AG04450 (cell line): Measurements from ENCODE around the gene GSG1L. TPM values are rescaled to one million over a fixed set of nuclear protein-coding genes. Genes with fewer than 3 reads are reported as not detected.

Experiments
- CTCF ChIA-PET: fragments of 300-600, 350-600 bp; formaldehyde crosslinking; extraction: SDS; loops from one replicate; lab custom pipeline; 2022; ENCODE audit warnings: antibody characterized with exemption, inconsistent platforms; lab: Charles Lee
- POLR2A ChIA-PET: fragments of 350-600 bp; formaldehyde crosslinking; extraction: SDS; loops from one replicate; lab custom pipeline; 2021; ENCODE audit warnings: antibody characterized with exemption, inconsistent platforms; lab: Yijun Ruan, JAX
- DNase-seq: peaks from one replicate; pipeline ENCODE4 v3.0.0-alpha.2; 2011; ENCODE audit warnings: low read depth, low spot score
- H3K27ac ChIP-seq: one replicate; pipeline ENCODE4 v1.5.1; 2012; ENCODE audit warnings: low read depth, low read length, control low read depth
- H3K27me3 ChIP-seq: one replicate; pipeline ENCODE4 v1.6.0; 2012; ENCODE audit warnings: low read length; ENCODE audit not compliant: control insufficient read depth, insufficient read depth
- H3K4me3 ChIP-seq: 2 replicates; pipeline ENCODE4 v1.5.1; 2011; ENCODE audit warnings: mild to moderate bottlenecking, low read depth, low read length, control low read depth
- H3K9me3 ChIP-seq: 2 replicates; pipeline ENCODE4 v1.5.1; 2012; ENCODE audit warnings: low read length; ENCODE audit not compliant: control insufficient read depth, insufficient read depth
- CTCF ChIP-seq: IDR thresholded peaks from 2 replicates; pipeline ENCODE4 v1.5.1; 2011; ENCODE audit warnings: low read depth, low read length, control low read depth, inconsistent platforms
- polyA plus RNA-seq: library from polyadenylated mRNA; depleted of rRNA; stranded (reverse); fragments of >200 nt; gene quantifications from 2 replicates; pipeline ENCODE4 v1.2.3, GENCODE V29; 2011

The GSG1L gene
- polyA plus RNA-seq, 1 experiment: not detected

DNA sequence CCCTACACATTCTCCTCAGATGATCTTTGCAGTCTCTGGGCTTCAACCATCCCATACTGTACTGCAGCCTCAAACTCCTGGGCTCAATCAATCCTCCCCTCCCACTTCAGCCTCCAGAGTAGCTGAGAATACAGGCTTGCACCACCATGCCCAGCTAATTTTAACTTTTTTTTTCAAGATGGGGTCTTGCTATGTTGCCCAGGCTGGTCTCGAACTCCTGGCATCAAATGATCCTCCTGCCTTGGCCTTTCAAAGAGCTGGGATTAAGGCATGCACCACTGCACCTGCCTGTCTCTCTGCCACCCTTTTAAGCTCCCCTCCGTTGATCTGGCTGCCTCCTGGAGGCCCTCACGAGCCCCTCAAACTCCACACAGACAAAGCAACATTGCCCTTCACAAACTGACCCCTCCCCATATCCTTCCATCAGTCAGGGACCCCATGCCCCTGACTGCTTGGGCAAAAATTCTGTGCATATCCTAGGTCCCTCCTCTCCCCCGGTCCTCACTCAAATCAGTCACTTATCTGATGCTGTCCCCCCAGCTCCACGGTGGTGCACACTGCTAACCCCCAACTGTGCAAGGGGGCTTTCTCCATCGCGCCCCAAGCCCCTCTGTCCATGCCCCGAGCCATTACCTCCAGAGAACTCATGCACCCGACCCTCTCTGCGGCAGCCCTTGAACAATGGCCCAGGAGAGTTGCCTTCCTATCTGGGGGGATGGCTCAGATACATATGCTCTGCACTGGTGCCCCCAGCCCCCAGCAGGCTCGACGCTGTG, 260.7 kb downstream of the GSG1L start:
- no peak overlapping the region for H3K4me3 ChIP-seq
- ChIA-PET CTCF (no interaction called here), POLR2A (no interaction called here)
- no peaks in the 10 kb centered on the region for H3K9me3 ChIP-seq
- DNase-seq: no peak
- H3K27ac ChIP-seq: no peak overlapping the region
- TF ChIP-seq CTCF: no peak
- peaks cover 18% of the 10 kb centered on the region for H3K27me3 ChIP-seq

- H3K27ac ChIP-seq: no peak overlapping the region
- DNase-seq: no peak
- no peak for TF ChIP-seq CTCF
- no peak overlapping the region for H3K4me3 ChIP-seq
- ChIA-PET CTCF (no interaction called here), POLR2A (no interaction called here)
- H3K27me3 ChIP-seq: peaks cover 14% of the 10 kb centered on the region
- no peaks in the 10 kb centered on the region for H3K9me3 ChIP-seq
Measured at GRCh38 chr16:27801289-27801945, 262.1 kb downstream of the GSG1L start.

GRCh38 chr16:27800817-27801216, 262.7 kb downstream of the GSG1L start:
- ChIA-PET CTCF (no interaction called here), POLR2A (no interaction called here)
- no peak overlapping the region for H3K27ac ChIP-seq
- H3K27me3 ChIP-seq: peaks cover 13% of the 10 kb centered on the region
- no peak for DNase-seq
- no peak for TF ChIP-seq CTCF
- no peak overlapping the region for H3K4me3 ChIP-seq
- no peaks in the 10 kb centered on the region for H3K9me3 ChIP-seq

GRCh38 chr16:27799896-27800295, 263.6 kb downstream of the GSG1L start:
- no peak for TF ChIP-seq CTCF
- no peak overlapping the region for H3K27ac ChIP-seq
- POLR2A ChIA-PET: no interaction called here
- H3K27me3 ChIP-seq: peaks cover 13% of the 10 kb centered on the region
- no peak for DNase-seq
- H3K4me3 ChIP-seq: no peak overlapping the region
- H3K9me3 ChIP-seq: no peaks in the 10 kb centered on the region
- CTCF ChIA-PET: interaction anchor here (0.6 kb wide), 1 partner anchor 478 kb away, joined by 3 read pairs; no protein-coding TSS in a partner anchor

DNA sequence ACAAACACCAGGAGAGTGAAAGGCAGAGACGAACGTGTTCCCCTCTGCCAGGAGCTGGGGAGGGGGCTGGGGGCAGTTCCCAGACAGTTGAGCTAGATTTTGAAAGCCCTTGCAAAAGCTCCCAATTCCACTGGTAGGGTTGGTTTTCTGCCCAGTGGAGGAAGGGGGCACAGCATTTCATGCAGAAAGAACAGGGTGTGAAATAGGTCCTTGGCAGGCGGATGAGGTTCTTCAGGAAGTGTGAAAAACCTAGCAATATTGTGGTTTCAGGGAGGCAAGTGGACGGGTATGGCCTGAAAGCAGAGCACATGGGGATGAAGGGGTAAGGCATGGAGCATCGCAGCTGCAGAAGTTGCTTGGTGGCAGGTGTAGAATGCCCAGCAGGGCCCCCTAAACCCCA, 265.3 kb downstream of the GSG1L start:
- no peak for DNase-seq
- POLR2A ChIA-PET: interaction anchor here (0.8 kb wide), 1 partner anchor 9 kb away, joined by 3 read pairs; no protein-coding TSS in a partner anchor
- peaks cover 7% of the 10 kb centered on the region for H3K27me3 ChIP-seq
- H3K27ac ChIP-seq: no peak overlapping the region
- H3K9me3 ChIP-seq: no peaks in the 10 kb centered on the region
- CTCF ChIA-PET: interaction anchor here (0.7 kb wide), 2 partner anchors 18 to 39 kb away, joined by 5 to 6 read pairs; no protein-coding TSS in a partner anchor
- TF ChIP-seq CTCF: no peak
- no peak overlapping the region for H3K4me3 ChIP-seq
